Measurements from ENCODE around the gene UBAP2. TPM values are rescaled to one million over a fixed set of nuclear protein-coding genes. Genes with fewer than 3 reads are reported as not detected.

Gene UBAP2
- polyA plus RNA-seq, 3 donors from 2014 or later, result 5.8 to 15.0 TPM; not detected in 1

DNA sequence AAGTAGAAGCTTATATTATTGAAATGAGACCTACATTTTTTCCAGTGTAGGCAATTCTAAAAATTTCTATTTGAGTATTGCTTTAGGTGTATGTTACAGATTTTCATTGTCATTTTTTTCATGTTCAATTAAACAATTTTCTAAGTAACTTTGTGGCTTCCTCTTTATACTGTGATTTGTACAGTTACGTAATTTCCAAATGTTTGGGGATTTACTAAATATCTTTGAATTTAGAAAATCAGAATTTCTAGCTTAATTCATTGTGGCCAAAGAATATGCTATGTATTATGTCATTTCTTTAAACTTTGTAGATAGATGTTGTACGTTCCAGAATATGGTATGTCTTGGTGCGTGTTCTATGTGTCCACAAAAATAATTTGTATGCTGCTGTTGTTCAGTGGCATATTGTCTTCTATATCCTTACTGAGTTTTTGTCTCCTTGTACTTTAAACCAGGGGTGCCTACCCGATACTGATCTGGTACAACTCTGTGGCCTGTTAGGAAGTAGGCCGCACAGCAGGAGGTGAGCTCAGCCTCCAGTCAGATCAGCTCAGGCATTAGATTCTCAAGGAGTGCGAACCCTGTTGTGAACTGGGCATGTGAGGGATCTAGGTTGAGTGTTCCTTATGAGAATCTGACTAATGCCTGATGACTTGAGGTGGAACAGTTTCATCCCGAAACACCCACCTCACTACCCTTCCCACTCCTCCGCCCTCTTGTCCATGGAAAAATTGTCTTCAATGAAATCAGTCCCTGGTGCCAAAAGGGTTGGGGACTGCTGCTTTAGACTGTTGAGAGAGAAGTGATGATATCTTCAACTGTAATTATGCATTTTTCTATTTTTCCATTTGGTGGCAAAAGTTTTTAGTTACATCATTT lies 168.2 kb downstream of the UBAP2 start:
- no peak overlapping the region for H3K4me3 Mint-ChIP-seq
- H3K27ac Mint-ChIP-seq, result no peak overlapping the region
- H3K27me3 Mint-ChIP-seq (ENCODE audit: low read depth in 3 of 3), result no peaks in the 10 kb centered on the region
- H3K36me3 Mint-ChIP-seq, result no peaks in the 10 kb centered on the region
- H3K9me3 Mint-ChIP-seq, result no peaks in the 10 kb centered on the region
- DNase-seq, result no peak
- peaks cover 41 to 72% of the 10 kb centered on the region in 2 donors for H3K4me1 Mint-ChIP-seq

DNA sequence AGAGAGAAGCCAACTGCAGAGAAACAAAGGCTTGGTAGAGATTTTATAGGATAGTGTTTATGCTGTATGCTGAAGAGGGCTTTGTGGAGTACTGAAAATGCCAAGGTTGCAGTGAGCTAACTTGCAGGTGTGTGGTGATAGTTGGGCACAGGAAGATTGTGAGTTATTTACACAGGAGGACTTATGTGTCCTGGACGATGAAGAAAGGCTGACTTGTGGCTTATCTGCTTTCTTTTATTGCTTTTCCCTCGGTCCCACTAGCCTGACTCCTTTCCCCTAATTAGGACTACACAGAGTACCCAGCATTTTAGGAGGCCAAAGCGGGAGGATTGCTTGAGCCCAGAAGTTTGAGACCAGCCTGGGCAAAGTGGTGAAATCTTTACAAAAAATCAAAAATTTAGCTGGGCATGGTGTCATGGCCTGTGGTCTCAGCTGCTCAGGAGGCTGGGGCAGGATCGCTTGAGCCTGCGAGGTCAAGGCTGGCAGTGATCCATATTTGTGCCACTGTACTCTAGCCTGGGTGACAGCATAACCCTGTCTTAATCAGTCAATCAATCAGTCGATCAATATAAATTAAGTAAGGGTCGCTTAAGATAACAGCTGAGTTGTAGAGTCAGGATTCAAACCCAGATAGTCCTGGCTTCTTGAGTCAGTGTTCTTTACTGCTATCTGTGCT lies 169.9 kb downstream of the UBAP2 start:
- Mint-ChIP-seq H3K27ac (peak overlapping the region in 5 of 6 donors; percentile 42 to 67 (median 56)), H3K4me1 (peaks cover 28 to 59% of the 10 kb centered on the region in 2 donors), H3K9me3 (no peaks in the 10 kb centered on the region), H3K27me3 (ENCODE audit: low read depth in 3 of 3) (no peaks in the 10 kb centered on the region), H3K36me3 (no peaks in the 10 kb centered on the region), H3K4me3 (peak overlapping the region in 1 of 5 donors; percentile 2)
- DNase-seq, result no peak

DNA sequence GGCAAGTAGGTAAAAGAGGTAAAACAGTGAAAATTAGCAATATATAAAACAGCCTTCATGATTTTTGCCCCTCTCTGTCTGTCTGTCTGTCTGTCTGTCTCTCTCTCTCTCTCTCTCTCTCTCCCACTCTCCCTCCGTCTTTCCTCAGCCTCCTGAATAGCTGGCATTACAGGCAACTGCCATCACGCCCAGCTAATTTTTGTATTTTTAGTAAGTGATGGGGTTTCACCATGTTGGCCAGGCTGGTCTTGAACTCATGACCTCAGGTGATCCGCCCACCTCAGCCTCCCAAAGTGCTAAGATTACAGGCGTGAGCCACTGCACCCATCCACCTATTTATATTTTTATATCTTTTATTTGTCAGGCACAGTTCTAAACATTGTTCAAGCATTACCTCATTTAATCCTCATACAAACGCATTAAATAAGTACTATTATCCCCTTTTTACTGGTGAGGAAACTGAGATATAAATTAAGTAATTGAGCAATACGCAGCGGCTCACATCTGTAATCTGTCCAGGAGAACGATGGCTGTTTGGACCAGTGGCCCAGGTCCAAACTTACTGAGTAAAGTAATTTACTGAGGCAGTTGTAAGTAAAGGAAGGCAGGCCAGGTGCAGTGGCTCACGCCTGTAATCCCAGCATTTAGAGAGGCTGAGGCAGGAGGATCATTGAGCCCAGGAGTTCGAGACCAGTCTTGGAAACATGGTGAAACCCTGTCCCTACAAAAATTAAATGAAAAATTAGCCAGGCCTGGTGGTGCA lies 170.8 kb downstream of the UBAP2 start:
- Mint-ChIP-seq H3K27ac (peak overlapping the region in 2 of 6 donors; percentile 49 to 67), H3K4me1 (peaks cover 25 to 54% of the 10 kb centered on the region in 2 donors), H3K9me3 (no peaks in the 10 kb centered on the region), H3K36me3 (no peaks in the 10 kb centered on the region), H3K4me3 (no peak overlapping the region), H3K27me3 (ENCODE audit: low read depth in 3 of 3) (no peaks in the 10 kb centered on the region)
- DNase-seq, result no peak

Other genes with a start within 250 kb of the UBAP2 start
- gene UBE2R2, start 231.7 kb downstream of the UBAP2 start, polyA plus RNA-seq, result 10 to 100 TPM; 13.9 to 21.9 (median 18.0) TPM
- 10 to 100 TPM; 11.3 to 25.0 (median 21.9) TPM for gene DCAF12, start 77.8 kb upstream of the UBAP2 start, polyA plus RNA-seq
- 10 to 100 TPM; 37.8 to 44.7 (median 43.5) TPM for gene UBAP1, start 130.2 kb upstream of the UBAP2 start, polyA plus RNA-seq

Data from immature natural killer cell (primary cell).